ENCODE measurements around the gene ADGRA1. TPM values are rescaled to one million over a fixed set of nuclear protein-coding genes. Genes with fewer than 3 reads are reported as not detected.

ADGRA1 gene
- total RNA-seq, 1 donor from 2014 or later = not detected

DNA sequence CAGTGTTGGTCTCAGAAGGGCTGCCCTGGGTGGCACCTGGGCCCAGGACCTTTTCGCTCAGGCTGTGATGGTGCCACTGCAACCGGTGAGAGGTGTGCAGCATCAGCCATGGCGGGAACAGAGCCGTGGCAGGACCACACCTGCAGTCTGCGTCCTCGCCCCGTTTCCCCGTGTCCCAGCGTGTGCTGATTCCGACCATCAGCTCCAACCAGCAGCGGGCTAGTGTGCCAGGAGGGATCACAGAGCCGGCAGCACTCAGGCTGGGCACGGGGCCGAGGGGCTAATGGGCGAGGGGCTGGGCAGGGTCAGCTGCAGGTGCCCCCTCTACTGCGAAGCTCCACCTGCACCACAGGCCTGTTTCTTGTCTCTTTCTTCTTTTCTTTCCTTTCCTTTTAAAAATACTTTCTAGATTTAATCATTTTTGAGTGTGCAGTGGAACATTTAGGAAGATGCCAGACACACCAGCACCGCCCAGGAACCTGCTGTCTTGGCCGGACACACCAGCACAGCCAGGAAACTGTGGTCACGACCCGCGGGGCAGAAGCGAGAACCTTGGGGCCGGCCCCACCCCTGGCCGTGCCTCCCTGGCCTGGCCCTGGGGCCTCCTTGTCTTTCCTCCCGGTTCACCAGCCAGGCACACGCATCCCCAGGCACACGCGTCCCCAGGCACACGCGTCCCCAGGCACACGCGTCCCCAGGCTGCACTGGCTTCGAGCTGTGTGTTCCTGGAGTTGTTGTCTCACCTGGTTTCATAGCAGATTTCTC is 34.6 kb downstream of the ADGRA1 start:
- ATAC-seq (no peak), DNase-seq (no peak)
- Histone ChIP-seq H3K27me3 (peaks cover 27% of the 10 kb centered on the region), H3K4me1 (no peaks in the 10 kb centered on the region), H3K27ac (no peak overlapping the region), H3K36me3 (no peaks in the 10 kb centered on the region), H3K9me3 (no peaks in the 10 kb centered on the region), H3K4me3 (no peak overlapping the region)
- intact Hi-C loops (cut with DNase I) = no loop called here
- TF ChIP-seq, protein P1, sequence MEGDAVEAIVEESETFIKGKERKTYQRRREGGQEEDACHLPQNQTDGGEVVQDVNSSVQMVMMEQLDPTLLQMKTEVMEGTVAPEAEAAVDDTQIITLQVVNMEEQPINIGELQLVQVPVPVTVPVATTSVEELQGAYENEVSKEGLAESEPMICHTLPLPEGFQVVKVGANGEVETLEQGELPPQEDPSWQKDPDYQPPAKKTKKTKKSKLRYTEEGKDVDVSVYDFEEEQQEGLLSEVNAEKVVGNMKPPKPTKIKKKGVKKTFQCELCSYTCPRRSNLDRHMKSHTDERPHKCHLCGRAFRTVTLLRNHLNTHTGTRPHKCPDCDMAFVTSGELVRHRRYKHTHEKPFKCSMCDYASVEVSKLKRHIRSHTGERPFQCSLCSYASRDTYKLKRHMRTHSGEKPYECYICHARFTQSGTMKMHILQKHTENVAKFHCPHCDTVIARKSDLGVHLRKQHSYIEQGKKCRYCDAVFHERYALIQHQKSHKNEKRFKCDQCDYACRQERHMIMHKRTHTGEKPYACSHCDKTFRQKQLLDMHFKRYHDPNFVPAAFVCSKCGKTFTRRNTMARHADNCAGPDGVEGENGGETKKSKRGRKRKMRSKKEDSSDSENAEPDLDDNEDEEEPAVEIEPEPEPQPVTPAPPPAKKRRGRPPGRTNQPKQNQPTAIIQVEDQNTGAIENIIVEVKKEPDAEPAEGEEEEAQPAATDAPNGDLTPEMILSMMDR (IDR thresholded peaks at IDR 0.05) = no peak

DNA sequence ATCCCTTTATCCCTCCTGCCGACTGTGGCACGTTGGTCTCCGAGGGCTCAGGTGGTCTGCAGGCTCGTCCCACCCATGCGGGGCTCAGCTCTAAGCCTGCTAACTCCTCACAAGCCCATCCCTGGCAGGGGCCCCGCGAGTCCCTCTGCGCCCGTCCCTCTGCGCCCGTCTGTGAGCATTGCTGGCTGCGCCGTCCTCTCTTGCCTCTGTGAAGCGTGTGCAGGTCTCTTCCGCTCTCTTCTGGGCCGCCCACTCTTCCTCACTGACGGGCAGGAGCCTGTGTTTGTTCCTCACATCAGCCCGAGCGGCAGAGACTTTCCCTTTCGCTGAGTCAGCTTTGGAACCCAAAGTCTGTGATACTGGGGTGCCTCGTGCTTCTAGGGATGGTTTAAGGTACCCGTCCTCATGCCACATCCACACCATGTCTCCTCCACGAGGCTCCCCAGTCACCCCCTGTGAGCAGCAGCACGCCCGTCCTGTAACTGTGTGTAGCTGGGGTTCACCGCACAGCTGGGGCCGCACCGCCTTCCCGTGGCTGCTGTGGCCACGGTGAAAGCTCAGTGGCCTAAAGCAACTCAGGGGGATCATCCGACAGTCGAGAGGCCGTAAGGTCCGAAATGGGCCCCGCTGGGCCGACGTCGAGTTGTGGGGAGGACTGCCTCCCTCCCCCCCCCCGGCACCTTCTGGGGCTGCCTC is 35.5 kb downstream of the ADGRA1 start:
- Histone ChIP-seq H3K9me3 (no peaks in the 10 kb centered on the region), H3K4me3 (no peak overlapping the region), H3K27ac (no peak overlapping the region), H3K4me1 (no peaks in the 10 kb centered on the region), H3K36me3 (no peaks in the 10 kb centered on the region), H3K27me3 (peaks cover 27% of the 10 kb centered on the region)
- TF ChIP-seq, protein P1 (IDR thresholded peaks at IDR 0.05) = no peak
- DNase-seq = no peak
- intact Hi-C loops (cut with DNase I) = no loop called here
- no peak for ATAC-seq

DNA sequence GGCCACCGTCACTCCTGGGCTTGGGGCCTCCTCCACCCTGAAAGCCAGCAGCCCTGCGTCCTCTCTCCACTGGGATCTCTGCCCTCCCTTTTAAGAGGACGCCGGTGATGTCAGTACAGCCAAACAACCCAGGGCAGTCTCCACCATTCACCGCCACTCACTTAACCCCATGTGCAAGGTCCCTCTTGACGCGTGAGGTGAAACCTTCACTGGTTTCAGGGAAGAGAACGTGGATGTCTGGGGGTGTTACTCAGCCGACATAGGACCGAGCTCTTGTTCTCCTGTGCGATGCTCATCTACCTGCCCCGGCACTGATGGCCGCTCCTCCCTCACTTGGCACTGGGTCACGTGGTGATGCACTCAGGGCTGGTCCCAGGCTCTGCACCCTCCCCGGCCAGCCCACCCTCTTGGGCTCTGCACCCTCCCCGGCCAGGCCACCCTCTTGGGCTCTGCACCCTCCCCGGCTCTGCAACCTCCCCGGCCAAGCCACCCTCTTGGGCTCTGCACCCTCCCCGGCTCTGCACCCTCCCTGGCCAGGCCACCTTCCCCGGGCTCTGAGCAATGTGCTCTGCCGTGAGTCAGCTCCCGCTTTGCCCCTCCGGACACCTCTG is 36.1 kb downstream of the ADGRA1 start:
- no peak overlapping the region for H3K27ac ChIP-seq
- H3K27me3 ChIP-seq = peaks cover 27% of the 10 kb centered on the region
- no peak for DNase-seq

DNA sequence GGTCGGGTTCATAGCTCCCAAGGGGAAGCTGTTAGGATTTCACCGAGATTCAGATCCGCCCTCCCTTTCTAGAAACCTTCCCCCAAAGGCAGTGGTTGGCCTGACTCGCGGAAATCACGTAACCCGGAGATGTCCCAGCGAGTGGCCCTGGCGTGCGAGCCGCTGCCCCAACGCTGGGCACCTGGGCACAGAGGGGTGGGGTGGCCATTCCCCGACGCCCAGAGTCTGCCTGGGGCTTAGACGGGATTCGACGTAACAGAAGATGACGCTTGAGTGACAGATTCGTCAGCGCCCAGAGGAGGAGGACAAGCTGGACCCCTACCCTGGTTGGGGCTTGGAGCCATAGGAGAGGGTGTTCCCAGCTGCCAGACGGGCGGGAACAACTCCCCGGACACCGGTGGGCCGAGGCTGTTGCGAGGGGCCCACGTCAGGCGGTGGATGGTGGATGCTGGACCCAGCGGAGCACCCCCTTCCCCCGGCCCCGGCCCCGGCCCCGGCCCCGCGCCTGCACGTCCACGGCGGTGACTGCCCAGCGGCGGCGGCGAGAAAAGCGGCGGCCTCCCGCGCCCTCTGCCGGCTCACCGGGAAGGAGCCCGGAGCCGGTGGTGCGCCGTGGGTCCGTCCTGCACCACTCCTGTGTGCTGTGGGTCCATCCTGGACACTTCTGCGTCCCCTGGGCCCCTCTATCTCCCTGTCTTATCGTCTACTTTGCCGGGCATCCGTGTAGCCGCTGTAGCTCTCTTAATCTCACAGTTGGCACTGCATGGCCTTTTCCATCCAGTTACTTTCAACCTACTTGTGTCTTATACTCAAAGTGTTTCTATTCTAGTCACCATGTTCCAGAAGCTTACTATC is 36.9 kb downstream of the ADGRA1 start:
- H3K27me3 ChIP-seq = peaks cover 27% of the 10 kb centered on the region
- intact Hi-C loops (cut with DNase I) = no loop called here
- H3K36me3 ChIP-seq = no peaks in the 10 kb centered on the region
- H3K27ac ChIP-seq = no peak overlapping the region
- peak; percentile 70 for ATAC-seq
- TF ChIP-seq, protein P1 (IDR thresholded peaks at IDR 0.05) = peak; percentile 46
- no peak overlapping the region for H3K4me3 ChIP-seq
- DNase-seq = peak; percentile 73
- no peaks in the 10 kb centered on the region for H3K9me3 ChIP-seq
- H3K4me1 ChIP-seq = no peaks in the 10 kb centered on the region

More for the DNA sequence above, 36.1 kb downstream of the ADGRA1 start:
- no peak for ATAC-seq
- H3K4me1 ChIP-seq = no peaks in the 10 kb centered on the region
- TF ChIP-seq, protein P1 (IDR thresholded peaks at IDR 0.05) = no peak
- H3K4me3 ChIP-seq = no peak overlapping the region
- no peaks in the 10 kb centered on the region for H3K36me3 ChIP-seq
- intact Hi-C loops (cut with DNase I) = no loop called here
- no peaks in the 10 kb centered on the region for H3K9me3 ChIP-seq

DNA sequence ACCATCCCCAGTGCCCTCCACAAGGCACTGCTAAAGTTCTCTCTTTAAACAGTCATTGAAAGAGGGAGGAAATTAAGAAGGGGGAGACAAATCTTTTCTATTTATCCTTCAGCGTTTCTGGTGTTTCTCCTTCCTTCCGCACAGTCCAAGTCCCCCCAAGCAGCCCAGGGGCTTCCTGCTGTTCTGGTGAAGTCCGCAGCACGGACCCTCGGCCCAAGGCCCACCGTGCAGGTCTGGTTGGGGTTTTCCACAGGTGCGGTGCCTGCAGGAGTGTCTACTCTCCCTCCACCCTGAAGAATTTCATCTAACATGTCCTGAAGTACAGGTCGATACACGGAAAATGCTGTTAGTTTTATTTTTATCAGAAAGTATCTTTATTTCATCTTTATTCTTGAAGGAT is 38.2 kb downstream of the ADGRA1 start:
- ATAC-seq (no peak), DNase-seq (peak; percentile 40)
- TF ChIP-seq, protein P1 (IDR thresholded peaks at IDR 0.05) = no peak
- Histone ChIP-seq H3K4me3 (no peak overlapping the region), H3K36me3 (no peaks in the 10 kb centered on the region), H3K27ac (no peak overlapping the region), H3K27me3 (peaks cover 27% of the 10 kb centered on the region), H3K9me3 (no peaks in the 10 kb centered on the region), H3K4me1 (no peaks in the 10 kb centered on the region)
- intact Hi-C loops (cut with DNase I) = no loop called here

Measured in upper lobe of right lung (tissue), 1 donor.